OCI-LY1 (cell line): ENCODE results near the gene ZNF527.

ENCODE experiments used
- H2AFZ ChIP-seq: fragments of 200-600 bp; sonication (generic), shearing (Covaris generic); 2 replicates; pipeline ENCODE4 v1.6.0; 2014; ENCODE audit warnings: antibody characterized with exemption, mild to moderate bottlenecking, low read length
- H3F3A ChIP-seq: fragments of 200-600 bp; sonication (generic), shearing (Covaris generic); 2 replicates; pipeline ENCODE4 v1.6.0; 2014; ENCODE audit warnings: mild to moderate bottlenecking, antibody characterized with exemption, low read length, moderate library complexity; ENCODE audit not compliant: insufficient read depth
- H3K27ac ChIP-seq: fragments of 200-600 bp; sonication (generic); 2 replicates; pipeline ENCODE4 v1.5.1; 2014; ENCODE audit warnings: low read length, mixed run types, mild to moderate bottlenecking, low read depth; ENCODE audit not compliant: poor library complexity, severe bottlenecking
- H3K27me3 ChIP-seq: fragments of 200-600 bp; sonication (generic); 2 replicates; pipeline ENCODE4 v1.6.0; 2014; ENCODE audit warnings: antibody characterized with exemption, mild to moderate bottlenecking, low read length, moderate library complexity; ENCODE audit not compliant: insufficient read depth
- H3K36me3 ChIP-seq: fragments of 200-600 bp; sonication (generic); 2 replicates; pipeline ENCODE4 v1.6.1; 2014; ENCODE audit warnings: mild to moderate bottlenecking, antibody characterized with exemption, low read length, moderate library complexity, mixed read lengths; ENCODE audit not compliant: insufficient read depth
- H3K4me1 ChIP-seq: fragments of 200-600 bp; sonication (generic); 2 replicates; pipeline ENCODE4 v1.5.1; 2014; ENCODE audit warnings: mild to moderate bottlenecking, low read length, moderate library complexity; ENCODE audit not compliant: insufficient read depth, severe bottlenecking
- H3K4me2 ChIP-seq: fragments of 200-600 bp; sonication (generic), shearing (Covaris generic); 2 replicates; pipeline ENCODE4 v1.6.1; 2014; ENCODE audit warnings: low read length
- H3K4me3 ChIP-seq: fragments of 200-600 bp; sonication (generic); 2 replicates; pipeline ENCODE4 v1.5.1; 2014; ENCODE audit warnings: low read length, low read depth, mild to moderate bottlenecking, mixed read lengths; ENCODE audit not compliant: poor library complexity, severe bottlenecking
- H3K79me2 ChIP-seq: fragments of 200-600 bp; shearing (Covaris generic); 2 replicates; pipeline ENCODE4 v1.6.1; 2016; ENCODE audit warnings: mixed run types, low read length, mixed read lengths; ENCODE audit not compliant: insufficient read depth
- H3K9ac ChIP-seq: fragments of 200-600 bp; sonication (generic), shearing (Covaris generic); 2 replicates; pipeline ENCODE4 v1.6.1; 2014; ENCODE audit warnings: mild to moderate bottlenecking, low read length, mixed read lengths
- H3K9me2 ChIP-seq: fragments of 200-600 bp; sonication (generic), shearing (Covaris generic); 2 replicates; pipeline ENCODE4 v1.6.1; 2014; ENCODE audit warnings: low read depth, mild to moderate bottlenecking, low read length, mixed read lengths
- H3K9me3 ChIP-seq: fragments of 200-600 bp; shearing (Covaris generic); 2 replicates; pipeline ENCODE4 v1.6.1; 2014; ENCODE audit warnings: low read length, mixed read lengths
- H4K20me1 ChIP-seq: fragments of 200-600 bp; sonication (generic), shearing (Covaris generic); 2 replicates; pipeline ENCODE4 v1.6.0; 2016; ENCODE audit warnings: mild to moderate bottlenecking, low read length; ENCODE audit not compliant: insufficient read depth
- CTCF ChIP-seq: fragments of 200-600 bp; sonication (generic), shearing (Covaris generic); IDR thresholded peaks from 2 replicates; pipeline ENCODE4 v1.5.1; 2017; ENCODE audit warnings: mild to moderate bottlenecking, antibody characterized with exemption, low read length, moderate library complexity, mixed read lengths
- EZH2 ChIP-seq: fragments of 200-600 bp; sonication (generic), shearing (Covaris generic); IDR thresholded peaks from 2 replicates; pipeline ENCODE4 v1.8.0; 2017; ENCODE audit warnings: borderline replicate concordance, mixed run types, mild to moderate bottlenecking, antibody characterized with exemption, low read length, moderate library complexity, mixed read lengths

ZNF527 gene

GRCh38 chr19:37346091-37346490 lies 24.8 kb upstream of the ZNF527 start:
- Histone ChIP-seq H3K9ac (no peak overlapping the region), H2AFZ (no peak overlapping the region), H3K27me3 (no peaks in the 10 kb centered on the region), H3K27ac (no peak overlapping the region), H3F3A (no peaks in the 10 kb centered on the region), H3K4me2 (no peak overlapping the region), H3K9me2 (no peaks in the 10 kb centered on the region), H3K9me3 (peaks cover 8% of the 10 kb centered on the region), H4K20me1 (no peaks in the 10 kb centered on the region), H3K36me3 (peaks cover 92% of the 10 kb centered on the region), H3K4me3 (no peak overlapping the region), H3K79me2 (no peaks in the 10 kb centered on the region), H3K4me1 (no peaks in the 10 kb centered on the region)
- no peak for TF ChIP-seq CTCF
- no peak for TF ChIP-seq EZH2

- H3K27ac ChIP-seq: no peak overlapping the region
- no peaks in the 10 kb centered on the region for H3K9me3 ChIP-seq
Measured at GRCh38 chr19:37348060-37348459, 22.8 kb upstream of the ZNF527 start.

GRCh38 chr19:37353968-37354367 lies 16.9 kb upstream of the ZNF527 start:
- H3K4me2 ChIP-seq: no peak overlapping the region
- H3F3A ChIP-seq: no peaks in the 10 kb centered on the region
- no peak overlapping the region for H3K4me3 ChIP-seq
- H3K4me1 ChIP-seq: no peaks in the 10 kb centered on the region
- H3K27me3 ChIP-seq: no peaks in the 10 kb centered on the region
- no peak for TF ChIP-seq CTCF
- TF ChIP-seq EZH2: no peak
- no peak overlapping the region for H2AFZ ChIP-seq
- peaks cover 15% of the 10 kb centered on the region; the same call in 1 of the 2 replicates for H3K9me3 ChIP-seq
- no peaks in the 10 kb centered on the region for H4K20me1 ChIP-seq
- H3K9ac ChIP-seq: no peak overlapping the region
- H3K9me2 ChIP-seq: no peaks in the 10 kb centered on the region
- peaks cover 94% of the 10 kb centered on the region for H3K36me3 ChIP-seq
- no peaks in the 10 kb centered on the region for H3K79me2 ChIP-seq
- H3K27ac ChIP-seq: no peak overlapping the region

More at GRCh38 chr19:37348060-37348459, 22.8 kb upstream of the ZNF527 start:
- Histone ChIP-seq H3K79me2 (no peaks in the 10 kb centered on the region), H3K9me2 (no peaks in the 10 kb centered on the region), H3F3A (no peaks in the 10 kb centered on the region), H3K27me3 (no peaks in the 10 kb centered on the region), H4K20me1 (no peaks in the 10 kb centered on the region), H3K4me3 (no peak overlapping the region), H3K9ac (no peak overlapping the region), H2AFZ (no peak overlapping the region), H3K4me1 (no peaks in the 10 kb centered on the region), H3K4me2 (no peak overlapping the region), H3K36me3 (peaks cover 94% of the 10 kb centered on the region)
- TF ChIP-seq EZH2 (no peak), CTCF (no peak)
